Brain microvascular endothelial cell (primary cell): ENCODE measurements around the gene ELAVL4.

Experiments used
- DNase-seq: peaks from one replicate; pipeline ENCODE4 v3.0.0-alpha.2; 2020
- H3K27ac ChIP-seq: fragments of 250-450 bp; sonication (Bioruptor Pico); 2 replicates; pipeline ENCODE4 v1.5.1; 2020; ENCODE audit warnings: mild to moderate bottlenecking, moderate library complexity
- H3K27me3 ChIP-seq: fragments of 250-450 bp; sonication (Bioruptor Pico); replicated peaks from 2 replicates; pipeline ENCODE4 v1.5.1; 2020; ENCODE audit warnings: mild to moderate bottlenecking
- H3K36me3 ChIP-seq: fragments of 250-450 bp; sonication (Bioruptor Pico); replicated peaks from 2 replicates; pipeline ENCODE4 v1.5.1; 2020; ENCODE audit warnings: mild to moderate bottlenecking
- H3K4me3 ChIP-seq: 2 replicates; pipeline ENCODE4 v1.5.1; 2011; ENCODE audit warnings: low read depth, mild to moderate bottlenecking, control low read depth, low read length, moderate library complexity
- in situ Hi-C: cut with HindIII; loops from 2 replicates; pipeline ENCODE4 v1.10.0; 2017; ENCODE audit warnings: low sequenced_read_pairs, low pct_ligation_motif_present
- TF ChIP-seq, protein P1 (sequence below): IDR thresholded peaks from 2 replicates; pipeline ENCODE4 v1.5.1; 2011; ENCODE audit warnings: low read depth, mild to moderate bottlenecking, moderate library complexity, low read length, control low read depth, inconsistent platforms; ENCODE audit errors: missing control alignments

ELAVL4 gene

GRCh38 chr1:50099654-50100053 is 9.1 kb upstream of the ELAVL4 start:
- in situ Hi-C loops, result no loop called here
- H3K27ac ChIP-seq, result no peak overlapping the region
- H3K4me3 ChIP-seq, result no peak overlapping the region
- H3K27me3 ChIP-seq, result no peaks in the 10 kb centered on the region
- H3K36me3 ChIP-seq, result no peaks in the 10 kb centered on the region
- TF ChIP-seq, protein P1, sequence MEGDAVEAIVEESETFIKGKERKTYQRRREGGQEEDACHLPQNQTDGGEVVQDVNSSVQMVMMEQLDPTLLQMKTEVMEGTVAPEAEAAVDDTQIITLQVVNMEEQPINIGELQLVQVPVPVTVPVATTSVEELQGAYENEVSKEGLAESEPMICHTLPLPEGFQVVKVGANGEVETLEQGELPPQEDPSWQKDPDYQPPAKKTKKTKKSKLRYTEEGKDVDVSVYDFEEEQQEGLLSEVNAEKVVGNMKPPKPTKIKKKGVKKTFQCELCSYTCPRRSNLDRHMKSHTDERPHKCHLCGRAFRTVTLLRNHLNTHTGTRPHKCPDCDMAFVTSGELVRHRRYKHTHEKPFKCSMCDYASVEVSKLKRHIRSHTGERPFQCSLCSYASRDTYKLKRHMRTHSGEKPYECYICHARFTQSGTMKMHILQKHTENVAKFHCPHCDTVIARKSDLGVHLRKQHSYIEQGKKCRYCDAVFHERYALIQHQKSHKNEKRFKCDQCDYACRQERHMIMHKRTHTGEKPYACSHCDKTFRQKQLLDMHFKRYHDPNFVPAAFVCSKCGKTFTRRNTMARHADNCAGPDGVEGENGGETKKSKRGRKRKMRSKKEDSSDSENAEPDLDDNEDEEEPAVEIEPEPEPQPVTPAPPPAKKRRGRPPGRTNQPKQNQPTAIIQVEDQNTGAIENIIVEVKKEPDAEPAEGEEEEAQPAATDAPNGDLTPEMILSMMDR, result no peak
- no peak for DNase-seq

DNA sequence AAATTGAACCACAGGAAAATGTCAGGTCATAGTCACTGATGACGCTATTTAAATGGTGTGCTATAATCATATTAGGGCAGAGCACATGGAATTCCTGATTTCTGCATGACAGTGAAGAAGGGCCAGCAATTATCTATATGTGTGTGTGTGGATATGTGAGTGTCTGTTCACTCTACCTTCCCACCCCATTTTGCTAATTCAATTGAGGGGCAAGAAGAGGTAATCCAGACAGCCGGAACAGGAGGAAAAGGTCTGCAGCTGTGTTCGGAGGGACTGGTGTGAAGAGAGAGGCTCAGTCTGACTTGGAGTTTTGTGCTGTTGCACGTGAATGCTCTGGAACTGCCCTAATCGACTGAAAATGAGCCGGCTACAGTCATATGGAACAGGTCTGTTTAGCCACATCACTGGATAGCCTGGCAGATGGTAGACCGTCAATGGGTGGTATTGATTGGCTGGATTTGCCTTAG is 5.1 kb upstream of the ELAVL4 start:
- Histone ChIP-seq H3K27ac (no peak overlapping the region), H3K36me3 (no peaks in the 10 kb centered on the region), H3K4me3 (no peak overlapping the region), H3K27me3 (no peaks in the 10 kb centered on the region)
- no peak for DNase-seq
- in situ Hi-C loops, result no loop called here
- TF ChIP-seq, protein P1, result no peak

GRCh38 chr1:50105433-50105832 is 3.3 kb upstream of the ELAVL4 start:
- H3K36me3 ChIP-seq, result no peaks in the 10 kb centered on the region
- in situ Hi-C loops, result no loop called here
- H3K27me3 ChIP-seq, result no peaks in the 10 kb centered on the region
- TF ChIP-seq, protein P1, result no peak
- no peak overlapping the region for H3K4me3 ChIP-seq
- DNase-seq, result no peak
- H3K27ac ChIP-seq, result no peak overlapping the region

GRCh38 chr1:50106095-50106761 is 2.5 kb upstream of the ELAVL4 start:
- TF ChIP-seq, protein P1, result no peak
- Histone ChIP-seq H3K27ac (no peak overlapping the region), H3K4me3 (no peak overlapping the region), H3K36me3 (no peaks in the 10 kb centered on the region), H3K27me3 (no peaks in the 10 kb centered on the region)
- DNase-seq, result no peak
- in situ Hi-C loops, result no loop called here

GRCh38 chr1:50109116-50109515 is 396 bp downstream of the ELAVL4 start:
- no peak for DNase-seq
- H3K36me3 ChIP-seq, result no peaks in the 10 kb centered on the region
- in situ Hi-C loops, result no loop called here
- H3K27me3 ChIP-seq, result no peaks in the 10 kb centered on the region
- no peak overlapping the region for H3K27ac ChIP-seq
- H3K4me3 ChIP-seq, result no peak overlapping the region
- TF ChIP-seq, protein P1, result no peak

DNA sequence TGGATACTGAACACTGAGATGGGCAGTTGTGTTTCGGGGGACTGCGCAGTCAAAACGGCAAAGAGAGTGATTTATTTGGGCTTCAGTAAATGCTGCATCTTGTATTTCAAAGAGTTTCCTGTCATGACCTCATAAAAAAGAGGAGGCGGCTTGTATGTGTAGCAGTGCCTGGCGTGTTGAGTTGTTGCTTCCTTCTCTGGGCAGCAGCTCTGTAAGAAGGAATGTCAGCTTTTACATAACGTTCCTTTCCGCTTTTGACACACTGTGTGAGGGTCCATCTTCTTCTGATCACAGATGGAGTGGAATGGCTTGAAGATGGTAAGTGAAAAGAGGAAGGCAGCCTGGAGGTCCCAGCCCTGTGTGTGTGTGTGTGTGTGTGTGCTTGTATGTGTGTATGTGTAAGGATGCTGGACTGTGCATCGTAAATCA is 941 bp downstream of the ELAVL4 start:
- TF ChIP-seq, protein P1, result no peak
- Histone ChIP-seq H3K27ac (no peak overlapping the region), H3K36me3 (no peaks in the 10 kb centered on the region), H3K27me3 (no peaks in the 10 kb centered on the region), H3K4me3 (no peak overlapping the region)
- DNase-seq, result no peak
- in situ Hi-C loops, result no loop called here
